Stimulated activated naive B cell treated with anti-CD40 and anti-IgM and Interleukin-4, amounts not matched to agents 10 μg/mL and 1 μg/mL and 100 μg/mL, for 72 hours (primary cell): ENCODE results near the gene KHK.

Source experiments
- ATAC-seq, 2 donors: fragments of 150-1000 bp; cut with Tn5 transposase; replicated peaks; 2 replicates each; pipeline ENCODE4 v1.10.0; 2021; ENCODE audit warnings: moderate library complexity in 1 of 2
- DNase-seq: peaks from one replicate; pipeline ENCODE4 v3.0.0; 2021
- H3K27ac Mint-ChIP-seq: one replicate; pipeline ENCODE4 v1.8.0; 2022; ENCODE audit warnings: mild to moderate bottlenecking, mixed read lengths
- H3K27me3 Mint-ChIP-seq, 2 donors: one replicate each; pipeline ENCODE4 v1.8.0; 2022; ENCODE audit warnings: mixed read lengths in 2 of 2
- H3K36me3 Mint-ChIP-seq, 2 donors: one replicate each; pipeline ENCODE4 v1.8.0; 2022; ENCODE audit warnings: mixed read lengths in 2 of 2, mild to moderate bottlenecking in 1 of 2
- H3K4me1 Mint-ChIP-seq, 2 donors: one replicate each; pipeline ENCODE4 v1.8.0; 2022; ENCODE audit warnings: mixed read lengths in 2 of 2, mild to moderate bottlenecking in 1 of 2
- H3K4me3 Mint-ChIP-seq, 2 donors: one replicate each; pipeline ENCODE4 v1.8.0; 2022; ENCODE audit warnings: mild to moderate bottlenecking in 2 of 2, mixed read lengths in 2 of 2, moderate library complexity in 1 of 2
- H3K9me3 Mint-ChIP-seq, 2 donors: one replicate each; pipeline ENCODE4 v1.8.0; 2022; ENCODE audit warnings: mixed read lengths in 2 of 2, mild to moderate bottlenecking in 1 of 2

Gene KHK

DNA sequence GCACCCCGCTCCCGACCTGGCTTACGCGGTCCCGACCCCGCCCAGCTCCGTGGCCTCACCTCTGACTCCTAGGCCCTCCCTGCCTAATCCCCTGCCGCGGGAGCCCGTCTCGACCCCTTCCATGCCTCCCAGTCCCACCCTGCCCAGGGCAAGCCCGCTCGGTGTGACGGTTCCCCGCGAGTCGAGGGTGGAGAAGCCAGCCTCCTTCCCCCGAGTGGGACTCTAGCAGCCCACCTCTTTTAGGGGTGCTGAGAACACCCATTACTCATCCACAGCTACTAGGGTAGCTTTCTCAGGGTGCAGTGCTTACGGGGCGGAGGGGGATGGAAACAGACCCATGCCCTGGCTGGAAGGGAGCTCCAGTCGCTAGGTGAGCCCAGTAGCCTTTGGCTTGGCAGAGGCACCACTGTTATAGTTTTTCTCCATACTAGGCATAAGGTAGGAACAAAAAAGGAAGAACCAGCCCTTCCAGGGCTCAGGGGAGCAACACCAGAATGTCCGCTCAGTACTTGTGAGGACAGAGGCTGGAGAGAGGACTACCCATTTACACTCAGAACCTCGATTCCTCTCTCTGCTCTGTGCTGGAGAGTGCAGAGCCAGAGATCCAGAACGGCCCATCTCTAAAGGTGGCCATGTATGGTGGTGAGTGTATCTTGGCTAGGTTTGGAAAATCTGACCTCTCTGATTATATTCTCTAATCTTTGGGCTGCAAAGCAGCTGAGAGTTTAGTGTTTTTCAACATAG lies 34.5 kb upstream of the KHK start:
- H3K27me3 Mint-ChIP-seq: peaks cover 9 to 12% of the 10 kb centered on the region in 2 donors
- H3K4me3 Mint-ChIP-seq: peak overlapping the region; percentile 91 to 94
- peaks cover 26 to 45% of the 10 kb centered on the region in 2 donors for H3K36me3 Mint-ChIP-seq
- ATAC-seq (no peak), DNase-seq (no peak)
- peaks cover 1 to 7% of the 10 kb centered on the region in 2 donors for H3K9me3 Mint-ChIP-seq
- H3K27ac Mint-ChIP-seq: peak overlapping the region; percentile 92
- peaks cover 25 to 42% of the 10 kb centered on the region in 2 donors for H3K4me1 Mint-ChIP-seq

DNA sequence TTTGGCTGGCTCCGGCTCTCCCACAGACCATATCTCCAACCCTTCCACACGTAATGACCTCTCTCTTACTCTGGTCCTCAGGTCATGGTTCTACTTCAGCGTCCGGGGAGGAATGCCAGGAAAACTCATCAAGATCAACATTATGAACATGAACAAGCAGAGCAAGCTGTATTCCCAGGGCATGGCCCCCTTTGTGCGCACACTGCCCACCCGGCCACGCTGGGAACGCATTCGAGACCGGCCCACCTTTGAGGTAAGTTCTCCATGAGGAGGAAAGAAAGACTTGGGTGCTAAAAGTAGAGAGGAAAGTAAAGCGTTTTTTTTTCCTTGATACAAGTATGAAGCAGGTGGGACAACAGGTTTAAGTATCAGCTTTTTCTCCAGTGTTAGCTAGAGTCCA lies 33.3 kb upstream of the KHK start:
- Mint-ChIP-seq H3K4me3 (no peak overlapping the region), H3K27ac (no peak overlapping the region), H3K36me3 (peaks cover 26 to 46% of the 10 kb centered on the region in 2 donors), H3K4me1 (peaks cover 20 to 31% of the 10 kb centered on the region in 2 donors), H3K9me3 (peaks cover 1 to 7% of the 10 kb centered on the region in 2 donors), H3K27me3 (peaks cover 9 to 12% of the 10 kb centered on the region in 2 donors)
- ATAC-seq (no peak), DNase-seq (no peak)

DNA sequence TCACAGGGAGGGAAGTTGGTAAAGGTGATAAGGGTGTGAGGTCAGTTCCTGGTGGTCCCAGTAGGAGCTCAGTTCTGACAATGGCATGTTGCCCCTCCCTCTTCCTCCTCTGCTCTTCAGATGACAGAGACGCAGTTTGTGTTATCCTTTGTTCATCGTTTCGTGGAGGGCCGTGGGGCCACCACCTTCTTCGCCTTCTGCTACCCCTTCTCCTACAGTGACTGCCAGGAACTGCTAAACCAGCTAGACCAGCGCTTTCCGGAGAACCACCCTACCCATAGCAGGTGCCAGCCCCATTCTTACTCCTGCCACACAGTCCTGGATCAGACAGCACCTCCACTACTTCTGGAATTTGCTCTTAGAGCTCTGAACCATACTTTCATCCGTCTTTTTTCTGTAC lies 32.8 kb upstream of the KHK start:
- Mint-ChIP-seq H3K4me1 (peaks cover 20 to 29% of the 10 kb centered on the region in 2 donors), H3K27me3 (peaks cover 9 to 12% of the 10 kb centered on the region in 2 donors), H3K9me3 (peaks cover 1 to 7% of the 10 kb centered on the region in 2 donors), H3K27ac (peak overlapping the region; percentile 72), H3K36me3 (peaks cover 26 to 51% of the 10 kb centered on the region in 2 donors), H3K4me3 (no peak overlapping the region)
- ATAC-seq (no peak), DNase-seq (no peak)

DNA sequence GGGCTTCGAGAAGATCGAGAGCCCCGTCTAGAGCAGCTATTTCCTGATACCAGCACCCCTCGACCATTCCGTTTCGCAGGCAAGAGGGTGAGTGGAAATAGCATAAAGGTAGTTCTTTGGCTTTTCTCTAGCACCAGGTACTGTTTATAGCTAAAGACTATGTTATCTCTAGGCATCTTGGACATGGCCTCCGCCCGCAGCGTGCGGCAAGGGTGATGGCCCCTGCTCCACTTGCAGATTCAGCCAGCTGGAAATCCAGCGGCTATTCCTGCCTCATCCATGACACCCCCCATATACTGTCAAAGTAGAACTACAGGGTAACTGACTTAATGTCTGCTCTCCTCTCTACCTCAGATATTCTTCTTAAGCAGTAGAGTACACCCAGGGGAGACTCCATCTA lies 31.9 kb upstream of the KHK start:
- Mint-ChIP-seq H3K4me1 (peaks cover 16 to 24% of the 10 kb centered on the region in 2 donors), H3K9me3 (peaks cover 1 to 7% of the 10 kb centered on the region in 2 donors), H3K27me3 (peaks cover 9 to 12% of the 10 kb centered on the region in 2 donors), H3K4me3 (no peak overlapping the region), H3K27ac (peak overlapping the region; percentile 27), H3K36me3 (peaks cover 26 to 58% of the 10 kb centered on the region in 2 donors)
- ATAC-seq: no peak
- DNase-seq: no peak

DNA sequence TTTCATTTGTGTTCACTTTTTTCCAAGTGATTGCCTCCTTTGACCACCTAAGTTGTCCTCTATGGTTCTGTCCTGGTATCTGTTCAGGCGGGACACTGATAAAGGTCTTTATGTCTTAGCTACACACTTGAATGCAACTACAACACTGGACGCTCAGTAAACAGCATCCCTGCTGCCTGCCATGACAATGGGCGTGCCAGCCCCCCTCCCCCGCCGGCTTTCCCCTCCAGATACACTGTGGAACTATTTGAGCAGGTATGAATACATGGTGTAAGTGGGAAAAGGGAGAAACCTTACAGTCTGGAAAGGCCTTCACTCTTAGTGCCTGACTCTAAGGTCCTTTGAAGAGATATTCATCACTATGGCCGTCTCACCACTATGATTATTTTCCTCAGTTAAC lies 29.4 kb upstream of the KHK start:
- DNase-seq: no peak
- H3K4me3 Mint-ChIP-seq: no peak overlapping the region
- H3K36me3 Mint-ChIP-seq: peaks cover 14 to 47% of the 10 kb centered on the region in 2 donors
- H3K4me1 Mint-ChIP-seq: peaks cover 2% of the 10 kb centered on the region in 2 donors
- H3K27ac Mint-ChIP-seq: no peak overlapping the region
- no peaks in the 10 kb centered on the region for H3K27me3 Mint-ChIP-seq
- H3K9me3 Mint-ChIP-seq: no peaks in the 10 kb centered on the region
- ATAC-seq: no peak

DNA sequence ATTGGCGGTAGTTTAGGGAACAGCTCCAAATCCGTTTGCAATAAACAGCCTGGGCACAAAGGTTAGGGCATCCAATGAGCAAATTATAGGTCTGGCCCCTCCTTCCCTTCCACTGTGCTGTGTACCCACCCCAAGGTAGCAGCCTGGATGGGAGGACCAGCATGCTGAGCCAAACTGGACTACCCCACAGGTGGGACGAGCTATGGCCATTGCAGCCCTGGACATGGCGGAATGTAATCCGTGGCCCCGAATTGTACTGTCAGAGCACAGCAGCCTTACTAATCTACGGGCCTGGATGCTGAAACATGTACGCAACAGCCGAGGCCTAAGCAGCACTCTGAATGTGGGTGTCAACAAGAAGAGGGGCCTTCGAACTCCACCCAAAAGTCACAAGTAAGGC lies 28.4 kb upstream of the KHK start:
- ATAC-seq: no peak
- DNase-seq: no peak
- H3K4me1 Mint-ChIP-seq: peaks cover 0 to 2% of the 10 kb centered on the region in 2 donors
- H3K27ac Mint-ChIP-seq: no peak overlapping the region
- no peaks in the 10 kb centered on the region for H3K9me3 Mint-ChIP-seq
- H3K27me3 Mint-ChIP-seq: no peaks in the 10 kb centered on the region
- peaks cover 14 to 53% of the 10 kb centered on the region in 2 donors for H3K36me3 Mint-ChIP-seq
- no peak overlapping the region for H3K4me3 Mint-ChIP-seq

DNA sequence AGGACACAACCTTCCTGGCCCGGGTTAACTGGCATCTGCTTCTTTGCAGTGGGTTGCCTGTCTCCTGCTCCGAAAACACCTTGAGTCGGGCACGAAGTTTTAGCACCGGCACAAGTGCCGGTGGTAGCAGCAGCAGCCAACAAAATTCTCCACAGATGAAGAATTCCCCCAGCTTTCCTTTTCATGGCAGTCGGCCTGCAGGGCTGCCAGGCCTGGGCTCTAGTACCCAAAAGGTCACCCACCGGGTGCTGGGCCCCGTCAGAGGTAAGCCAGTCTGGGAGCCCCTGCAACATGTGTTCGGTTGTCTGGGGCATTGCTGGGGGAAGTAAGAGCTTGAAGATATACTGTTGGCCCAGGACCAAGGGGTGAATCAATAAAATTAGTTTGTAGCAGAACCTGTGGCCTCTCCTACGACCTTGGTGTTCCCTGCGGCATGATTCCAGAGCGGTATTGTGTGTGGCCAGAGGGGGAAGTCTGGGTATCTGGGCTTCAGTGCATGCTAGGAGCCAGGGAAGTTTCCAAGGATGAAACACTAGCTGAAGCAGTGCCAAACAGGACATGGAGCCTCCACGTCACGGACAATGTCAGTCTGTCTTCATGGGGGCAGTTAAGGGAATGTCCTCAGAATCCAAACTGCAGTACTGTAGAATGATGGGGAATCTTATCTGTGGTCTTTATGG lies 27.3 kb upstream of the KHK start:
- no peak overlapping the region for H3K27ac Mint-ChIP-seq
- H3K4me3 Mint-ChIP-seq: no peak overlapping the region
- H3K36me3 Mint-ChIP-seq: peaks cover 16 to 53% of the 10 kb centered on the region in 2 donors
- H3K4me1 Mint-ChIP-seq: peaks cover 1 to 2% of the 10 kb centered on the region in 2 donors
- H3K27me3 Mint-ChIP-seq: no peaks in the 10 kb centered on the region
- no peaks in the 10 kb centered on the region for H3K9me3 Mint-ChIP-seq
- no peak for DNase-seq
- ATAC-seq: no peak

DNA sequence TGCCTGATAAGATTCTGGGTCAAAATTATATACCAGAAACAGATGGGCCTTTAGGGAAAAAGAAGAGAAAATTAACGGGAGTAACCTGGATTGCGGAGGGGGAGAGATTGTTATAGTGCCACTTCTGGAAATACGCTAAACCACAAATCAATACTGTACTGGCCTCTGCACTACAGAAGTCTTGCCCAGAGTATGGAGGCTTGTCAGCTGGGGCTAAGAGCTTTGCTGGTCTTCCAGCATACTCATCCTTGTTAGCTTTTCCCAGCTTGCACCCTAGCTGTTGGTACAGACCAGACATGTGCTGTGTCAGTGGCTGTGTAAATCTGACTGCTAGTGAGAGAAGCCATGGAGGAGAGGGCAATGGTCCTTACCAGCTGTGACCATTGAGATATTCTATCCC lies 26.2 kb upstream of the KHK start:
- Mint-ChIP-seq H3K27me3 (no peaks in the 10 kb centered on the region), H3K9me3 (no peaks in the 10 kb centered on the region), H3K4me1 (peaks cover 2 to 7% of the 10 kb centered on the region in 2 donors), H3K27ac (no peak overlapping the region), H3K36me3 (peaks cover 16 to 52% of the 10 kb centered on the region in 2 donors), H3K4me3 (no peak overlapping the region)
- DNase-seq (no peak), ATAC-seq (no peak)

DNA sequence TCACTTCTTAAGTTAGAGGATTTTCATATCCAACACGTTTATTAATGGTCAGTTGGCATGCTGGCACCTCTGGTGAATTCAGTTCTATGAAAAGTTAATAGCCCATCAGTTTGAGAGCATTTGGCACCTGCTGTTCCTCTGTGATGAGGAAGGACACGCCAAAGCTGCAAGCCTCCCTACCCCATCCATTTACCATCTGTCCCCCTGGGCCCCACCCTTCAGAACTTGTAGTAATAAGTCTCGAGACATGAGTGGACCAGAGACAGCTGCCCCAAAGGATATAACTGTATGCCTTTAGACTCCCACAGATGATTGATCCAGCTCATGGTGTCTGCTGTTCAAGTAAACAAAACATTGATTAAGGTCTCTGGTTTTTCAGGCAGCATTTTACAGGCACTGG lies 21.4 kb upstream of the KHK start:
- Mint-ChIP-seq H3K4me1 (peaks cover 22 to 40% of the 10 kb centered on the region in 2 donors), H3K9me3 (no peaks in the 10 kb centered on the region), H3K27me3 (no peaks in the 10 kb centered on the region), H3K36me3 (peaks cover 37 to 60% of the 10 kb centered on the region in 2 donors), H3K27ac (no peak overlapping the region), H3K4me3 (no peak overlapping the region)
- DNase-seq (no peak), ATAC-seq (no peak)

DNA sequence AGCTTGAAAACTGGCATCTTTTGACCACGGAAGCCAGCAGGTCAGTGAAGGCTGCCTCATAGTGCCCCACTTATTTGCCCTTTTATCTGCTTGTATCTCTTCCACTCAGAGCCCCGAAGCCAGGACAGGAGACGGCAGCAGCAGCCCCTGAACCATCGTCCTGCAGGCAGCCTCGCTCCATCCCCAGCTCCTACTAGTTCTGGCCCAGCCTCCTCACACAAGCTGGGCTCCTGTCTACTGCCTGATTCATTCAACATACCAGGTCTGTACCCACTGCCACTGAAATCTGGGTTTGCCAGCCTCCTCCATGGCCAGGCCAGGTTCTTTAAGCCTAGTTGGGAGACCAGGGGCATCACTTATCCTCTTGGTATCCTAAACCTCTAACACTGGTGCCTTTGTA lies 19.2 kb upstream of the KHK start:
- Mint-ChIP-seq H3K4me1 (peaks cover 30 to 54% of the 10 kb centered on the region in 2 donors), H3K4me3 (no peak overlapping the region), H3K27ac (no peak overlapping the region), H3K9me3 (no peaks in the 10 kb centered on the region), H3K27me3 (no peaks in the 10 kb centered on the region), H3K36me3 (peaks cover 37 to 61% of the 10 kb centered on the region in 2 donors)
- DNase-seq: no peak
- no peak for ATAC-seq

DNA sequence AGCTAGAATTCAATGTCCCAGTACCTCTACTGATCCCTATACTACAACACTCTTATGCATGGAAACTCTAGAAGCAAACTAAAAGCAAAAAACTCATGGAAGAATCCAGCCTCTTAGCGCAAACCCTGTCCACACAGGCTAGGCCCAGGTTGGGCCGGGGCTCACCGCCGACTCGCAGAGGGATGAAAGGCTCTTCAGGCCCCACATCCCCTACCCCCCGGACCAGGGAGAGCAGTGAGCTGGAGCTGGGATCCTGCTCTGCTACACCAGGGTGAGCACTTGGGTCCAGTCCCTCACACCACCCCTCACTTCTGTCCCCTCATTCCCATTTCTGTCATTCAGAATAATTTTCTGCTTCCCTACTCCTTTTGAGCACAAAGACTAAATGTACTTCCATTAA lies 17.1 kb upstream of the KHK start:
- peaks cover 29 to 45% of the 10 kb centered on the region in 2 donors for H3K36me3 Mint-ChIP-seq
- no peaks in the 10 kb centered on the region for H3K27me3 Mint-ChIP-seq
- peak overlapping the region in 1 of 2 donors; percentile 96 for H3K4me3 Mint-ChIP-seq
- DNase-seq (no peak), ATAC-seq (no peak)
- peak overlapping the region; percentile 62 for H3K27ac Mint-ChIP-seq
- peaks cover 38 to 64% of the 10 kb centered on the region in 2 donors for H3K4me1 Mint-ChIP-seq
- no peaks in the 10 kb centered on the region for H3K9me3 Mint-ChIP-seq

DNA sequence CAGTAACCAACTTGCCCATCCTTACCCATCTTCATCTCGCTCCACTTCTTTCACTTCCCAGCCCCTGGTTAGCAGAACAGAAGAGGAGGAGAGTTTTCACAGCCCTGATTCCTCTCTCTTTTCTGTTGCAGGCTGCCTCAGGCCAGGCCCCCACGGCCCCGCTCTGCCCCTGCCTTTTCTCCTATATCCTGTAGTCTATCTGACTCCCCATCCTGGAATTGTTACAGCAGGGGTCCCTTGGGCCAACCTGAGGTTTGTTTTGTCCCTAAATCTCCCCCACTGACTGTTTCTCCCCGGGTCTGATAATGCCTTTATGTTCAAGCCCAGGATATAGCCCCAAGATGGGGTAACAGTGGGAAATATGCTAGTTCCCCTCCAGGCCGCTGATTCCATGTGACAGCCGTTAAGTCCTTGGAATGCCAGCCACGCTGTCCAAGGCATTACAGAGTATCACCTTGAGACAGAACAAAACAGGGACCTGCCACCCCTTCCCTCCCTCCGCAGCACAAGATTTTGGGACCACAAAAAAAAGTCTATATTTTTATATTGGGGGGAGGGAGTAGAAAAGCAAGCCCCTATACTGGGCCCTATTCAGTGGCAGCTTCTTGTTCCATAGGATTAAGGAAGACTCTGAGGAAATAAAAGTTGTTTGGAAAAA lies 16.5 kb upstream of the KHK start:
- no peaks in the 10 kb centered on the region for H3K27me3 Mint-ChIP-seq
- peak overlapping the region; percentile 94 to 96 for H3K4me3 Mint-ChIP-seq
- peak overlapping the region; percentile 62 for H3K27ac Mint-ChIP-seq
- no peaks in the 10 kb centered on the region for H3K9me3 Mint-ChIP-seq
- DNase-seq: no peak
- no peak for ATAC-seq
- peaks cover 28 to 41% of the 10 kb centered on the region in 2 donors for H3K36me3 Mint-ChIP-seq
- peaks cover 43 to 67% of the 10 kb centered on the region in 2 donors for H3K4me1 Mint-ChIP-seq

DNA sequence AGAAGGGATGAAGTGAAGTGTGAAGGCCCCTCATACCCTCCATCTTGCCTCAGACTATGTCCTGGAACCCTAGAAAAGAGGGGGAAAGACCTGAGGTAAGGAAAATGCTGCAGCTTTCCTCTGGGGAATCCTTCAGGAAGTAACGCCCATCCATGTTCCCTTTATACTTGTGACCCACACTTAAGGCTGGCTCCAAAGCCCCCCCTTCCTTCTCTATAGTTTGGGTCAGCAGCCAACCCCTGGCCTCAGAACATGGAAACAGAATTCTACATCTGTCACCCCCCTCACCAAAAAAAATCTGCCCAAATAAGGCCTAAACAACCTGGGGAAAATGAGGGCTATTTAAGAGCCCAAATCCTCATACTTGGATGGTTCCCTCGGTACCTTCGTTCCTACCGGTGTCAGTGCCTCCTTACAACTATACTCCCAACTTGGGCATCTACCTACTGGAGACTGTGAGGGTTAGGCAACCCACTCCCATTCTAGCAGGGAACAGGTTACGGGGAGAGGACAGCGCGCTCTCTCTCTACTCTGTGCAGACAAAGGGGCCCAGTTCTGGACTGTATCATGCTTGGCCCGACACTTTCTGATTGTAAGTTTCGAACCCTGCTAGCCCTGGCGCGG lies 15.8 kb upstream of the KHK start:
- peaks cover 24 to 36% of the 10 kb centered on the region in 2 donors for H3K36me3 Mint-ChIP-seq
- H3K27ac Mint-ChIP-seq: peak overlapping the region; percentile 97
- H3K4me3 Mint-ChIP-seq: peak overlapping the region; percentile 94 to 96
- peaks cover 46 to 72% of the 10 kb centered on the region in 2 donors for H3K4me1 Mint-ChIP-seq
- DNase-seq (no peak), ATAC-seq (peak; percentile 8 to 11)
- H3K27me3 Mint-ChIP-seq: no peaks in the 10 kb centered on the region
- H3K9me3 Mint-ChIP-seq: no peaks in the 10 kb centered on the region
